IPS-20b (cell line): ENCODE results near the gene SBF2.

Source experiments
- H3K27ac ChIP-seq: one replicate; pipeline ENCODE4 v1.5.1; 2013; ENCODE audit warnings: low read length
- H3K27me3 ChIP-seq: 2 replicates; pipeline ENCODE4 v1.6.1; 2013; ENCODE audit warnings: mild to moderate bottlenecking, low read length, inconsistent platforms; ENCODE audit not compliant: insufficient read depth
- H3K36me3 ChIP-seq: 2 replicates; pipeline ENCODE4 v1.6.1; 2013; ENCODE audit warnings: low read depth, mild to moderate bottlenecking, inconsistent platforms, low read length, moderate library complexity; ENCODE audit not compliant: insufficient read depth
- H3K4me1 ChIP-seq: 2 replicates; pipeline ENCODE4 v1.6.1; 2013; ENCODE audit warnings: mild to moderate bottlenecking, control low read depth, inconsistent platforms, low read length, moderate library complexity; ENCODE audit not compliant: insufficient read depth
- H3K4me3 ChIP-seq: 2 replicates; pipeline ENCODE4 v1.5.1; 2013; ENCODE audit warnings: mild to moderate bottlenecking, low read length, inconsistent platforms
- H3K9ac ChIP-seq: 2 replicates; pipeline ENCODE4 v1.6.1; 2013; ENCODE audit warnings: low read depth, mild to moderate bottlenecking, inconsistent platforms, low read length, moderate library complexity
- H3K9me3 ChIP-seq: 2 replicates; pipeline ENCODE4 v1.6.1; 2013; ENCODE audit warnings: mild to moderate bottlenecking, low read depth, low read length, inconsistent platforms; ENCODE audit not compliant: insufficient read depth

SBF2 gene

DNA sequence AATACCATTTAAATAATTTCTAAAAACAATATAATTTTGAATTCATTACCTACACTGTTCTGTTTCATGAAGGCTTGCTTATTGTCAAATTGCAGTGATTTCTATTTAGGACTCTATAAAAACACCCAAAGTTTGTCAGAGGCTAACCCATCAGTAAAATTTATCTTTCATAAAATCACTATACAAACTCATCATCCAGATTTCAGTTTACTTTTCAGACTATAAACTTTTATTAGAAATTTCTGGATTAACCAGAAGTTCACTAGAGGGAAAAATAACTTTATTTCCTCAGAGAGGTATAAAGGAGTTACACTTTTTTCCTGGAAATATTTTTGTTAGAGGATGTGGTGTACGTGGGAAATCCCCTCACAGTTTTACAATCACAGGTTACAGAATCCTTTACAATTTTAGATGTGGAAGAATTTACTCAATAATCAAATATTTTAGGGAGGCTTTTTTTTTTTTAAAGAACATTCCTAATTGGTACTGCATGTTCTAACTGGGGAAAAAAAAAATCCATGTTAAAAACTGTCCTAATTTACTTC is 453.5 kb downstream of the SBF2 start:
- peaks cover 10% of the 10 kb centered on the region for H3K36me3 ChIP-seq
- no peak overlapping the region for H3K9ac ChIP-seq
- no peak overlapping the region for H3K4me3 ChIP-seq
- no peak overlapping the region for H3K27ac ChIP-seq
- H3K9me3 ChIP-seq = no peaks in the 10 kb centered on the region
- H3K27me3 ChIP-seq = no peaks in the 10 kb centered on the region
- peaks cover 14% of the 10 kb centered on the region for H3K4me1 ChIP-seq

DNA sequence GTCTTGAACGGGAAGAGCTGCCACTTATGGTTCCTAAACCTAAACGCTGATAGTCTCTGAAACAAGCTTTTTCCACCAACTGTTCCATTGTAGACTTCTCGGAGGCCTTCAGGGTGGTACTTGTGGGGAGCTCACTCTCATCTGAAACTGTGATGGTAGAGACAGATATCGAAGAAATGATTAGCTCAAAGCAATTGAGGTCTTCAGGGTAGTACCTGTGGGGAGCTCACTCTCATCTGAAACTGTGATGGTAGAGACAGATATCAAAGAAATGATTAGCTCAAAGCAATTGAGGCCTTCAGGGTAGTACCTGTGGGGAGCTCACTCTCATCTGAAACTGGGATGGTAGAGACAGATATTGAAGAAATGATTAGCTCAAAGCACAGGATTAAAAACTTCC is 454.5 kb downstream of the SBF2 start:
- Histone ChIP-seq H3K4me1 (peaks cover 14% of the 10 kb centered on the region), H3K27ac (no peak overlapping the region), H3K9ac (no peak overlapping the region), H3K4me3 (0 out of 2 replicates have a peak overlapping the region, but pooled peaks have one; percentile 14), H3K27me3 (no peaks in the 10 kb centered on the region), H3K9me3 (no peaks in the 10 kb centered on the region), H3K36me3 (peaks cover 3% of the 10 kb centered on the region; the same call in 1 of the 2 replicates)

DNA sequence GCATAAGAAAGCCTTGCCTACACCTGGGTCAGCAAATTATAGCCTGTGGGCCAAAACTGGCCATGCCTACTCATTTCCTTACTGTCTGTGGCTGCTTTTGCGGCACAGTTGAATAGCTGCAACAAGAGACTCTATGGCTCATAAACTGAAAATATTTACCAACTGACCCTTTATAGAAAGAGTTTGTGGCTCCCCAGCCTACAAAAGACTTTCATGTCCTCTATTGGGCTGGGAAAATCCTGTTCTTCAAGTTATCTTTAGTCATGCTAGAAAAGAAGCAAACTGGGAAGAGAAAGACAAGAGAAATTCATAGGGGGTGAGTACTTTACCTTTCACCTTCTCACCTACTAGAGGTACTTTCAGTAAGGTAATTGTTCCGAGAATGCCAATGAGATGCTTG is 455.1 kb downstream of the SBF2 start:
- Histone ChIP-seq H3K9ac (no peak overlapping the region), H3K27me3 (no peaks in the 10 kb centered on the region), H3K4me3 (no peak overlapping the region), H3K4me1 (peaks cover 14% of the 10 kb centered on the region), H3K9me3 (no peaks in the 10 kb centered on the region), H3K27ac (no peak overlapping the region), H3K36me3 (peaks cover 3% of the 10 kb centered on the region; the same call in 1 of the 2 replicates)

DNA sequence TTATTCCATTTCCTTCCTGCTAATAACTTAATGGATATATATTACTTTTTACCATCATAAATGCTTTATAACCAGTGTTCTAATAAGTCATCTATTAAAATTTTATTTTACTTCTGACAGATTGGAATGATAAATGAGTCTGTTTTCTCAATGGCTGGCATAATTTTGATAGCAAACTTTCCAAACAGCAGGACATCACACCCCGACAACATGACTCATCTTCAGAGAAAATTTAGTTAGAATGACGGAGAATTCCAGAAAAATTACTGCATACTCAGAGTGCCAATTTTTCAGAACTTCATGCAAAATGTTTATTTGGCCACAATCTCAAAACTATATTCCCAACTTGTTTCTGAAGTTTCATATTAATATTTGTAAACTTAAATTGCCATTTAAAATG is 455.8 kb downstream of the SBF2 start:
- no peak overlapping the region for H3K27ac ChIP-seq
- peaks cover 3% of the 10 kb centered on the region; the same call in 1 of the 2 replicates for H3K36me3 ChIP-seq
- no peak overlapping the region for H3K9ac ChIP-seq
- no peaks in the 10 kb centered on the region for H3K9me3 ChIP-seq
- no peak overlapping the region for H3K4me3 ChIP-seq
- peaks cover 14% of the 10 kb centered on the region for H3K4me1 ChIP-seq
- no peaks in the 10 kb centered on the region for H3K27me3 ChIP-seq

DNA sequence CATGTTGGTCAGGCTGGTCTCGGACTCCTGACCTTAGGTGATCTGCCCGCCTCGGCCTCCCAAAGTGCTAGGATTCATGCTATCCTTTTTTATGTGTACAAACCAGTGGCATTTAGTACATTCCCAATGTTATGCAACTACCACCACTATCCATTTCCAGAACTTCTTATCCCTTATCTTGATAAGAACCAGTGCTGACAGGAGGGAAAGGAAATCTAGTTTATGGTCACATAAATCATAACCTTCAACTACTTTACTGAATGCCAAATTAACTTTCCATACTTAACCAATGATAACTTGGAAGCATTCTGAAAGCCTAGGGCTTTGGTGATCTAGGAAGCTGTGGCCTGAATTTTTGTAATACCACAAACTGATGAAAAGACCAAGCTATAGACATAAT is 459.7 kb downstream of the SBF2 start:
- Histone ChIP-seq H3K27ac (no peak overlapping the region), H3K4me3 (no peak overlapping the region), H3K36me3 (peaks cover 4% of the 10 kb centered on the region; the same call in 1 of the 2 replicates), H3K27me3 (no peaks in the 10 kb centered on the region), H3K9me3 (no peaks in the 10 kb centered on the region), H3K9ac (no peak overlapping the region), H3K4me1 (peaks cover 10% of the 10 kb centered on the region; the same call in 1 of the 2 replicates)

DNA sequence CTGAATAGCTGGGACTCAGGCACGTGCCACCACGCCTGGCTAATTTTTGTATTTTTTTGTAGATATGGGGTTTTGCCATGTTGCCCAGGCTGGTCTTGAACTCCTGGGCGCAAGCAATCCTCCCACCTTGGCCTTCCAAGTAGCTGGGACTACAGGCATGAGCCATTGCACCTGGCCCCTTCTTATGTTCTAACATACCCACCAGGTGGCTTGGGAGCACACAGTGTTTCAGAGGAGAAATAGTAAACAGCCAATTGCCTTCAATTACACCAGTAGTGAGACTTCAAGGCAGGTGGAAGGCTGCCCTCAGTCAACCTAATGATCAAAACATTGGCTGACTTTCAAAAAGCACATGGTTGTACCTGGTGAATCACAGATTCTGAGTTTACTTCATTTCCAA is 462.9 kb downstream of the SBF2 start:
- no peaks in the 10 kb centered on the region for H3K9me3 ChIP-seq
- H3K27me3 ChIP-seq = no peaks in the 10 kb centered on the region
- H3K27ac ChIP-seq = no peak overlapping the region
- no peaks in the 10 kb centered on the region for H3K4me1 ChIP-seq
- no peak overlapping the region for H3K9ac ChIP-seq
- H3K36me3 ChIP-seq = peaks cover 4% of the 10 kb centered on the region; the same call in 1 of the 2 replicates
- H3K4me3 ChIP-seq = no peak overlapping the region

DNA sequence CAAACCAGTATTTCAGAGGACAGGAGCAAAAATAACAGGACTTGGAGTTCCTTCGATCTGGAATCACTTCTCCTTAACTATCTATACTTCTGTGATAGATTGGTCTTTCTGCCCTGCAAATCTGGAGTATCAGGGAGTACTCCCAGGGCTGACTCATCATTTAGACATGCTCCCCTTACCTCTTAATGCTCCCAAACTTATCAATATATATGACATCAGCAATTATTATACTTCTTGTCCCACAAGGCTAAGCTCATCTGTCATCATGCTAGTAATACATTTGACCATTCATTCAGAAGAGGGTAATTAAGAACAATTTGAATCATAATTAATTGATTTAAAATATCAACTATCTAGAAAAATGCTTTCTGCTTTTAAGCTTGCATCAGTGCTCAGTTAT is 466.3 kb downstream of the SBF2 start:
- Histone ChIP-seq H3K9ac (no peak overlapping the region), H3K36me3 (peaks cover 4% of the 10 kb centered on the region; the same call in 1 of the 2 replicates), H3K4me3 (no peak overlapping the region), H3K4me1 (peaks cover 6% of the 10 kb centered on the region; the same call in 1 of the 2 replicates), H3K27me3 (no peaks in the 10 kb centered on the region), H3K27ac (no peak overlapping the region), H3K9me3 (no peaks in the 10 kb centered on the region)

DNA sequence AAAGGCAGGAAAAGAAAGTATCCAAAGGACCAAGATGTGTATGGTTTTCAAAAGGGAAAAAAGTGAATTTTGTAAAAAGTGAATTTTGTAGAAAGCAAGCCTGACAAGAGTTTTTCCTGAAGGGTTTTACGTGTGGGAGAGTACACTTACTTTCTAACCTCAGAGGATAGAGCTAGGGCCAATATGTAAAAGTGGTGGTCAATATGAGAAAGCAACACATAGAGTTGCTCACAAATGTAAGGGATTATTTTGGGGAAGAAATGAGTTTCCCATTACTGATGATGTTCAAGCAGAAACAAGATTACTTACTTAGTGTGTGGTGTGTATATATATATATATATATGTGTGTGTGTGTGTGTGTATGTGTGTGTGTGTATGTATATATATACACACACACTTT is 467.6 kb downstream of the SBF2 start:
- H3K4me3 ChIP-seq = no peak overlapping the region
- H3K27ac ChIP-seq = no peak overlapping the region
- peaks cover under 1% of the 10 kb centered on the region; the same call in 1 of the 2 replicates for H3K36me3 ChIP-seq
- H3K9ac ChIP-seq = no peak overlapping the region
- H3K4me1 ChIP-seq = peaks cover 8% of the 10 kb centered on the region; the same call in 1 of the 2 replicates
- H3K9me3 ChIP-seq = no peaks in the 10 kb centered on the region
- H3K27me3 ChIP-seq = no peaks in the 10 kb centered on the region

DNA sequence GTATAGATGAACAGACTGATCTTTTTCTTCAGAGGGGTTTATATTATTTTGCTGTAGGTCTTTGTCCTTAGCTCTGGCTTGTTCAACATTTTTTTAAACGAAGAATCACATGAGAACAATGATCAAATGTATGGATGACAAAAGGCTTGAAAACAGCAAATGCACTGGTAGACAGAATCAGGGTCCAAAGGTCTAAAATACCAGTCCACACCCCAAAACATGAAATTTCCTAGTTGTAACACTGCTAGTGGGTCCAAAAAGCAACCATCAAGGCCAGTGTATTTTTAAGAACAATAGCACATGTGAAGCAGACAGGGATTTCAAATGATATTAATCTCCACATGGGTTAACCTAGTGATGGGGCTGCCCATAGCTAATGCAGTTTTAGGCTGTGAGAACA is 468.1 kb downstream of the SBF2 start:
- Histone ChIP-seq H3K36me3 (no peaks in the 10 kb centered on the region), H3K9ac (no peak overlapping the region), H3K4me1 (peaks cover 12% of the 10 kb centered on the region), H3K27ac (no peak overlapping the region), H3K9me3 (no peaks in the 10 kb centered on the region), H3K27me3 (no peaks in the 10 kb centered on the region), H3K4me3 (no peak overlapping the region)

DNA sequence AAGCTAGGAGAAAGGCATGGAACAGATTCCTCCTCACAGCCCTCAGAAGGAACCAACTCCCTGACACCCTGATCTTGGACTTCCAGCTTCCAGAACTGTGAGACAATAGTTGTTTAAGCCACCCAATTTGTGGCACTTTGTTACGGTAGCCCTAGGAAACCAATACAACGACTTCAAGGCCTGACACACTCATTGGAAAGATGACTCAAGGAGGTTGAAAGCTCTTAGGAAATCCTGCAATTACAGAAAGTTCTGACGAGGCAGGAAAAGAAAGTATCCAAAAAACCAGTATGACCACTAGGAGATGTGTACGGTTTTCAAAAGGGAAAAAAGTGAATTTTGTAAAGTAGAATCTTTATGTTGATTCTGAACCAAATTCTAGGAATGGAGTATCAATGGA is 468.7 kb downstream of the SBF2 start:
- Histone ChIP-seq H3K4me3 (no peak overlapping the region), H3K9me3 (no peaks in the 10 kb centered on the region), H3K36me3 (no peaks in the 10 kb centered on the region), H3K27ac (no peak overlapping the region), H3K4me1 (peaks cover 18% of the 10 kb centered on the region), H3K27me3 (no peaks in the 10 kb centered on the region), H3K9ac (no peak overlapping the region)

DNA sequence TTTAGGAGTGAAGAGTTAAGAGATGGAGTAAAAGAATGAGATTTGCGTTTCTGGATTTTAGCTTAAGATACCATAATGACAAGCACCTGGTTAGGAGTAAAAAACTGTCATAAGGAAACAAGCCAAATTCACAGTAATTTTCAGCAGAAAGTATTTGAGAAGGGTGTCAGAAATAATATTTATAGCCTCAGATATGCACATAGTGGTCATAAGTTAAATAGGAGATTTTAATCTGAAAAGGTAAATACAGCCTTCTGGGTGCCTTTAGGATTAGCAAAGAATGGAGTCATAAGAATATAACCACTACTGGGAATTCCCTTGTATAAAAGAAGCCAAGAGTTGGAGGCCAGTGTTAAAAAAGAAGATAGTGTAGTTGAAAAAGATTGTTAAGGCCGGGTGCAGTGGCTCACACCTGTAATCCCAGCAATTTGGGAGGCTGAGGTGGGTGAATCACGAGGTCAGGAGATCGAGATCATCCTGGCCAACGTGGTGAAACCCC is 470.1 kb downstream of the SBF2 start:
- no peak overlapping the region for H3K9ac ChIP-seq
- H3K27me3 ChIP-seq = no peaks in the 10 kb centered on the region
- H3K9me3 ChIP-seq = no peaks in the 10 kb centered on the region
- H3K27ac ChIP-seq = no peak overlapping the region
- no peaks in the 10 kb centered on the region for H3K36me3 ChIP-seq
- no peak overlapping the region for H3K4me3 ChIP-seq
- H3K4me1 ChIP-seq = peaks cover 21% of the 10 kb centered on the region

DNA sequence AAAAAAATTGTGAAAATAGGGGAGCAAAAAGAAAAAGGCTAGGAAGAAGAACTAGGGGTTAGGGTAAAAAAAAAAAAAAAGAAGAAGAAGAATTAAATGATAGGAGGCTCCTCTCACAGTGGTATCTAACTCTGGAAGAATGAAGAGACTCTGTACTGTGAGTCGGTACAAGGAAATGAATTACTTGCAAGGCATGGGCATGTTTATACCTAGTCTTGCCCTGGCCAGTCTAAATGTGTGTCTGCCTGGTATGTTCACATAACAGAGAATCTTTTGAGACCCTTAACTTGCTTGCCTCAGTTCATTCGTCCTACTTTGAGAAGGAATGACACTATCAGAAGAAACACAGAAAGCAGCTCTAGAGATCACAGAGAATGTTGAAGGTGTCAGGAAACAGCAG is 470.6 kb downstream of the SBF2 start:
- H3K27me3 ChIP-seq = no peaks in the 10 kb centered on the region
- H3K9ac ChIP-seq = no peak overlapping the region
- no peaks in the 10 kb centered on the region for H3K36me3 ChIP-seq
- H3K4me1 ChIP-seq = peaks cover 21% of the 10 kb centered on the region
- no peak overlapping the region for H3K4me3 ChIP-seq
- H3K9me3 ChIP-seq = no peaks in the 10 kb centered on the region
- no peak overlapping the region for H3K27ac ChIP-seq
